Astrocyte (in vitro differentiated cells and primary cell): ENCODE measurements around the gene PRR16. TPM values are rescaled to one million over a fixed set of nuclear protein-coding genes. Genes with fewer than 3 reads are reported as not detected.
"Not testable (repeated sequence)": the region's sequence is repeated elsewhere in the genome, so short reads cannot be mapped to it uniquely, and the experiment has no call there.

Experiments used
- DNase-seq: peaks from one replicate; pipeline ENCODE4 v3.0.0-alpha.2; 2010; ENCODE audit warnings: low read depth
- FAIRE-seq: peaks from 2 replicates; lab custom pipeline; 2011; peaks lifted over from hg19 to GRCh38; lab: Jason Lieb, UNC
- H2AFZ ChIP-seq: 2 replicates; pipeline ENCODE4 v1.6.0; 2012; ENCODE audit warnings: low read depth, low read length, inconsistent platforms
- H3K27ac ChIP-seq: 2 replicates; pipeline ENCODE4 v1.5.1; 2011; ENCODE audit warnings: low read depth, low read length, inconsistent platforms
- H3K27me3 ChIP-seq: 2 replicates; pipeline ENCODE4 v1.6.0; 2011; ENCODE audit warnings: low read length, inconsistent platforms; ENCODE audit not compliant: insufficient read depth
- H3K36me3 ChIP-seq: 2 replicates; pipeline ENCODE4 v1.5.1; 2011; ENCODE audit warnings: low read length, inconsistent platforms; ENCODE audit not compliant: insufficient read depth
- H3K4me1 ChIP-seq: 2 replicates; pipeline ENCODE4 v1.5.1; 2011; ENCODE audit warnings: low read length, inconsistent platforms; ENCODE audit not compliant: insufficient read depth
- H3K4me2 ChIP-seq: 2 replicates; pipeline ENCODE4 v1.6.0; 2012; ENCODE audit warnings: low read length, inconsistent platforms
- H3K4me3 ChIP-seq: 2 replicates; pipeline ENCODE4 v1.5.1; 2011; ENCODE audit warnings: low read depth, mild to moderate bottlenecking, low read length, inconsistent platforms; ENCODE audit not compliant: insufficient read depth
- H3K79me2 ChIP-seq: 2 replicates; pipeline ENCODE4 v1.6.0; 2012; ENCODE audit warnings: mild to moderate bottlenecking, low read length, inconsistent platforms; ENCODE audit not compliant: insufficient read depth
- H3K9ac ChIP-seq: 2 replicates; pipeline ENCODE4 v1.6.0; 2012; ENCODE audit warnings: mild to moderate bottlenecking, low read length, inconsistent platforms
- H3K9me3 ChIP-seq: 2 replicates; pipeline ENCODE4 v1.5.1; 2012; ENCODE audit warnings: low read depth, mild to moderate bottlenecking, low read length, inconsistent platforms; ENCODE audit not compliant: insufficient read depth
- H4K20me1 ChIP-seq: 2 replicates; pipeline ENCODE4 v1.6.0; 2012; ENCODE audit warnings: low read length, inconsistent platforms; ENCODE audit not compliant: insufficient read depth
- H3K27ac Mint-ChIP-seq: one replicate; pipeline ENCODE4 v1.8.0; 2021; ENCODE audit warnings: mild to moderate bottlenecking, mixed read lengths; ENCODE audit not compliant: unreplicated experiment
- H3K27me3 Mint-ChIP-seq: one replicate; pipeline ENCODE4 v1.8.0; 2021; ENCODE audit warnings: low read depth, mixed read lengths; ENCODE audit not compliant: unreplicated experiment
- H3K36me3 Mint-ChIP-seq: one replicate; pipeline ENCODE4 v1.8.0; 2021; ENCODE audit warnings: low read depth, mixed read lengths; ENCODE audit not compliant: unreplicated experiment
- H3K4me1 Mint-ChIP-seq: one replicate; pipeline ENCODE4 v1.8.0; 2021; ENCODE audit warnings: low read depth, mixed read lengths; ENCODE audit not compliant: unreplicated experiment
- H3K4me3 Mint-ChIP-seq: one replicate; pipeline ENCODE4 v1.8.0; 2021; ENCODE audit warnings: mild to moderate bottlenecking, moderate library complexity, mixed read lengths; ENCODE audit not compliant: unreplicated experiment
- H3K9me3 Mint-ChIP-seq: one replicate; pipeline ENCODE4 v1.8.0; 2021; ENCODE audit warnings: mild to moderate bottlenecking, mixed read lengths; ENCODE audit not compliant: unreplicated experiment
- EZH2 ChIP-seq: IDR thresholded peaks from 2 replicates; pipeline ENCODE4 v1.6.1; 2012; ENCODE audit warnings: mild to moderate bottlenecking, low read length, inconsistent platforms; ENCODE audit not compliant: insufficient read depth
- total RNA-seq: library from RNA; stranded (reverse); gene quantifications from 2 replicates; pipeline ENCODE4 v1.2.1, GENCODE V29; 2021
- TF ChIP-seq, protein P1 (sequence below): IDR thresholded peaks from 2 replicates; pipeline ENCODE4 v1.5.1; 2011; ENCODE audit warnings: low read depth, mild to moderate bottlenecking, inconsistent platforms, low read length, moderate library complexity; ENCODE audit not compliant: insufficient read depth

PRR16 gene
- total RNA-seq, 1 donor from 2014 or later = 9.1 TPM

DNA sequence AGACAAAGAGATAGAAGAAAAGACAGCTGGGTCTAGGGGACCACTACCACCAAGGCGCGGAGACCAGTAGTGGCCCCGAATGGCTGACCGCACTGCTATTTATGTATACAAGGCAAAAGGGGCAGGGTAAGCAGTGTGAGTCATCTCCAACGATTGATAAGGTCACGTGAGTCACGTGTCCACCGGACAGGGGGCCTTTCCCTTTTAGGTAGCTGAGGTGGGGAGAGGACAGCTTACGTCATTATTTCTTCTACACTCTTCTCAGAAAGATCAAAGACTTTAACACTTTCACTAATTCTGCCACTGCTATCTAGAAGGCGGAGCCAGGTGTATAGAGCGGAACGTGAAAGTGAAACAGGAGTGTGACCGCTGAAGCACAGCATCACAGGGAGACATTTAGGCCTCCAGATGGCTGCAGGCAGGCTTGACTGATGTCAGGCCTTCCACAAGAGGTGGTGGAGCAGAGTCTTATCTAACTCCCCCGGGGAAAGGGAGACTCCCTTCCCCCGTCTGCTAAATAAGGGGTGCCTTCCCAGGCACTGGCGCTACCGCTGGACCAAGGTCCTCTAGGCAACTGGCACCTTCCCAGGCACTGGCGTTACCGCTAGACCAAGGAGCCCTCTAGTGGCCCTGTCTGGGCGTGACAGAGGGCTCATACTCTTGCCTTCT is 6.1 kb upstream of the PRR16 start:
- Mint-ChIP-seq H3K9me3 (no peaks in the 10 kb centered on the region), H3K4me1 (peaks cover 13% of the 10 kb centered on the region), H3K27me3 (no peaks in the 10 kb centered on the region), H3K36me3 (no peaks in the 10 kb centered on the region), H3K4me3 (no peak overlapping the region), H3K27ac (peak overlapping the region; percentile 9)
- FAIRE-seq (no peak), DNase-seq (peak; percentile 20)
- Histone ChIP-seq H2AFZ (peak overlapping the region; percentile 42), H3K27me3 (no peaks in the 10 kb centered on the region), H3K4me2 (peak overlapping the region; percentile 63), H3K27ac (no peak overlapping the region), H3K9ac (no peak overlapping the region), H4K20me1 (no peaks in the 10 kb centered on the region), H3K4me3 (no peak overlapping the region), H3K36me3 (no peaks in the 10 kb centered on the region), H3K79me2 (no peaks in the 10 kb centered on the region), H3K4me1 (no peaks in the 10 kb centered on the region), H3K9me3 (no peaks in the 10 kb centered on the region)
- TF ChIP-seq, protein P1, sequence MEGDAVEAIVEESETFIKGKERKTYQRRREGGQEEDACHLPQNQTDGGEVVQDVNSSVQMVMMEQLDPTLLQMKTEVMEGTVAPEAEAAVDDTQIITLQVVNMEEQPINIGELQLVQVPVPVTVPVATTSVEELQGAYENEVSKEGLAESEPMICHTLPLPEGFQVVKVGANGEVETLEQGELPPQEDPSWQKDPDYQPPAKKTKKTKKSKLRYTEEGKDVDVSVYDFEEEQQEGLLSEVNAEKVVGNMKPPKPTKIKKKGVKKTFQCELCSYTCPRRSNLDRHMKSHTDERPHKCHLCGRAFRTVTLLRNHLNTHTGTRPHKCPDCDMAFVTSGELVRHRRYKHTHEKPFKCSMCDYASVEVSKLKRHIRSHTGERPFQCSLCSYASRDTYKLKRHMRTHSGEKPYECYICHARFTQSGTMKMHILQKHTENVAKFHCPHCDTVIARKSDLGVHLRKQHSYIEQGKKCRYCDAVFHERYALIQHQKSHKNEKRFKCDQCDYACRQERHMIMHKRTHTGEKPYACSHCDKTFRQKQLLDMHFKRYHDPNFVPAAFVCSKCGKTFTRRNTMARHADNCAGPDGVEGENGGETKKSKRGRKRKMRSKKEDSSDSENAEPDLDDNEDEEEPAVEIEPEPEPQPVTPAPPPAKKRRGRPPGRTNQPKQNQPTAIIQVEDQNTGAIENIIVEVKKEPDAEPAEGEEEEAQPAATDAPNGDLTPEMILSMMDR = peak; percentile 48
- TF ChIP-seq EZH2 = no peak

DNA sequence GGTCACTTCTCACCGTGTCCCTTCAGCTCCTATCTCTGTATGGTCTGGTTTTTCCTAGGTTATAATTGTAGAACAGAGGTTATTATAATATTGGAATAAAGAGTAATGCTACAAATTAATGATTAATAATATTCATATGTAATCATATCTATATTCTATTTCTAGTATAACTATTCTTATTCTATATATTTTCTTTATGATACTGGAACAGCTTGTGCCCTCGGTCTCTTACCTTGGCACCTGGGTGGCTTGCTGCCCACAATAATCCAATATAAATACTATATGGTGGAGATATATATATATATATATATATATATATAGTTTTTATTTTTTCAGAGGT is 5.6 kb upstream of the PRR16 start:
- DNase-seq, H3K4me1 ChIP-seq, H3K79me2 ChIP-seq, H3K9ac ChIP-seq, H3K27ac ChIP-seq, H3K27ac Mint-ChIP-seq, H3K27me3 Mint-ChIP-seq, FAIRE-seq, H3K36me3 ChIP-seq, H4K20me1 ChIP-seq, H3K4me3 ChIP-seq, H3K4me2 ChIP-seq, H3K27me3 ChIP-seq, H2AFZ ChIP-seq, H3K9me3 ChIP-seq, H3K36me3 Mint-ChIP-seq, H3K4me3 Mint-ChIP-seq, H3K9me3 Mint-ChIP-seq: not testable (repeated sequence)
- peaks cover 12% of the 10 kb centered on the region for H3K4me1 Mint-ChIP-seq

DNA sequence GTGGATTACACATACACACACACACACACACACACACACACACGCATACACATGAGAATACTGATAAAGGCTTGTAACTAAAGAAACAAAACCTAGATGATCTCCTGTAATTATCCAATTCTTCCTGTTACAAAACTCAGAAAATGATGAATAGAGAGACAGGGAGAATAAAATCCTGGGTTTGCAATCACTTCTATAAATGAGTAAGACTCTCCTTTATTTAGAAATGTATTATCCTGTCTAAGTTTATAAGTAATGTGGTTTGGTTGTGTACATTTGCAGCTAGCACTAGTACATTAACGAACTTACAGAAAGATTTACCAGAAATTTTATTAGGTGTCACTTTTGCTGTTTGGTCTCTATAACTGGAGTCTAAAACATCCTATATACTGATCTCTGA is 2.8 kb upstream of the PRR16 start:
- no peaks in the 10 kb centered on the region for H4K20me1 ChIP-seq
- no peak overlapping the region for H2AFZ ChIP-seq
- no peak for FAIRE-seq
- H3K4me1 Mint-ChIP-seq = peaks cover 5% of the 10 kb centered on the region
- H3K4me3 ChIP-seq = no peak overlapping the region
- H3K27ac Mint-ChIP-seq = no peak overlapping the region
- no peak overlapping the region for H3K27ac ChIP-seq
- H3K27me3 ChIP-seq = no peaks in the 10 kb centered on the region
- no peak for DNase-seq
- H3K4me2 ChIP-seq = no peak overlapping the region
- no peak overlapping the region for H3K4me3 Mint-ChIP-seq
- H3K9ac ChIP-seq = no peak overlapping the region
- no peaks in the 10 kb centered on the region for H3K9me3 Mint-ChIP-seq
- peaks cover 2% of the 10 kb centered on the region for H3K4me1 ChIP-seq
- no peaks in the 10 kb centered on the region for H3K36me3 ChIP-seq
- H3K9me3 ChIP-seq = no peaks in the 10 kb centered on the region
- H3K36me3 Mint-ChIP-seq = no peaks in the 10 kb centered on the region
- H3K79me2 ChIP-seq = peaks cover 20% of the 10 kb centered on the region
- TF ChIP-seq, protein P1 = no peak
- no peak for TF ChIP-seq EZH2
- H3K27me3 Mint-ChIP-seq = no peaks in the 10 kb centered on the region
